GM21717 (cell line): ENCODE results near the gene PCF11.

Source experiments
- ATAC-seq: cut with Tn5 transposase; IDR thresholded peaks from one replicate; pipeline ENCODE4 v1.9.1; 2021; ENCODE audit warnings: mild to moderate bottlenecking, moderate library complexity; ENCODE audit not compliant: unreplicated experiment

PCF11 gene

GRCh38 chr11:83151274-83151977 is 5.5 kb upstream of the PCF11 start:
- ATAC-seq, result no peak

GRCh38 chr11:83152264-83152663 is 4.7 kb upstream of the PCF11 start:
- ATAC-seq, result no peak

DNA sequence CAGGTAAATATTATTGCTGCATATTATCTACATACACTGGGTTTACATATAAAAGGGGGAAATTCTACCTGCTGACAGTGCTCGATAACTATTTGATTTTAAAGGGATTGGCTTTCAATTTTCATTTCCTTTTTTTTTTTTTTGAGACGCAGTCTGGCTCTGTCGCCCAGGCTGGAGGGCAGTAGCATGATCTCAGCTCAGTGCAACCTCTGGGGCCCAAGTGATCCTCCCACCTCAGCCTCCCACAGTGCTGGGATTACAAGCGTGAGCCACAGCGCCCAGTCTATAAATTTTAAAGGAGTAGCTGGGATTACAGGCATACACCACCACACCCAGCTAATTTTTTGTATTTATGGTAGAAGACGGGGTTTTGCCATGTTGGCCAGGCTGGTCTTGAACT is 3.2 kb upstream of the PCF11 start:
- no peak for ATAC-seq

DNA sequence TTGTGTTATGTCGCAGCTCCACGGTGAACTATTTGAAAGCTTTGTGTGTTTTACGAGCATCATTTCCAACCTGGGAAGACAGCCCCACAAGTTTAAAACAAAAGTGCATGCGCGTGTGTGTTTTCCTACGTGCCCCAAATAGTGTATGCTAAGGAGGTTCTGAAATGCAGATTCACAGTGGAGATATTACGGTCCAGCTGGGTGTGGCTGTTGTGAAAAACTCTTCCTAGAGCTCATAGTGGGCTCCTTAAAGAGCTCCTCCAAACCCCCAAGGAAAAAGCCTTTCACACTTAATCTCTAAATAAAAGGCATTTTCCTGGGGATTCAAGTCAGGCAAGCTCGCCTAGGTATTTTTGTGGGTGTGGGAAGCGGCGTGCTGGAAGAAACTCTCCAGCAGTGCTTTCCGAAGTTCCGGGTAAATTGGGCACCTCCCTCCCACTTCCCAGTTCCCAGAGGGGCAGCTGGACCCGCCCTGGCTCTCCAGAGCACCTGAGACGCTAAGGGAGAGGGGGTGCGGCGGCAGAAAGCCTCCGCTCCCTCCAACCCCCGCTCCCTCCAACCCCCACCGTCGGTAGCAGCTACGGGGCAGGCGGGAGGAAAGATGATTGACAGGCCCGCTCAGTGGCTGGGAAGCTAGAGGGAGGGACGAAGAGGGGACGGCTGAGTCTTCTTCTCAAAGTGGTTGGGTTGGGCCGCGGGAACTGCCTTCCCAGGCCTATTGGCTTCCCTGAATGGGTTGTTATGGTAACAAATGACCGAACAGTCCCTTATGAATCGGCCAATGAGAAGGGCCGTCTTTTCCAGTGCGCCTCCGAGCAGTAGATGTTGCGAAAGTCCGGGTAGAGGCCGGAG is 561 bp upstream of the PCF11 start:
- ATAC-seq, result peak; percentile 98

GRCh38 chr11:83157594-83158356 is 844 bp downstream of the PCF11 start:
- ATAC-seq, result no peak

- no peak for ATAC-seq
These were observed 1.4 kb downstream of the PCF11 start for GRCh38 chr11:83158357-83158786.

GRCh38 chr11:83158965-83159901 is 2.3 kb downstream of the PCF11 start:
- no peak for ATAC-seq

- no peak for ATAC-seq
These were observed 3.3 kb downstream of the PCF11 start for GRCh38 chr11:83159902-83160865.

DNA sequence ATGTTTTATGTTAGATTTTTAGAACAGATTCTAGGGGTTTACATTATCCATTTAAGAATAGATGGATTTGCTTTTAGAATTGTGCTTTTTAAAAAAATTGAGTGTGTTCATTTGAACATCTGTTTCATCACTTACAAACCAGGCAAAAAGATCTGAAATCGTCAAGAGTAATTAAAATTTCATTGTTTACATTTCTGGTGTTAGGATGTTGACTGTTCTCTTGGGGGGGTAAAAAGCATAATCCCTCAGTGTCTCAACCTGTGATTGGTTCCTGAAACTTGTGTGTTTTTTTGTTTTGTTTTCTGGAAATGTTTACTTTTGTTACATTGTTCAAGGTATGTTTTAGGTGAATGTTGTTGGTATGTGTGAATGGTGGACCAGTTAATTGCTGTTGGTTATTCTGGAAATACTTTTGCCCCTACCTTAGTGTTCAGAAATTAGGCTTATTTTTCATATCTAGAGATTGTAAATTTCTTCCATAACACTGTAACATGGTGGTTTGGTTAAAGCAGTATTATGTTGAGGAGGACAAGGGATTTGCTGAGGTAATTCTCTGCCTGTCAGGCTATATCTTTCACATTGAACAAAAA is 4.8 kb downstream of the PCF11 start:
- ATAC-seq, result no peak

GRCh38 chr11:83162377-83162776 is 5.4 kb downstream of the PCF11 start:
- peak; percentile 46 for ATAC-seq

DNA sequence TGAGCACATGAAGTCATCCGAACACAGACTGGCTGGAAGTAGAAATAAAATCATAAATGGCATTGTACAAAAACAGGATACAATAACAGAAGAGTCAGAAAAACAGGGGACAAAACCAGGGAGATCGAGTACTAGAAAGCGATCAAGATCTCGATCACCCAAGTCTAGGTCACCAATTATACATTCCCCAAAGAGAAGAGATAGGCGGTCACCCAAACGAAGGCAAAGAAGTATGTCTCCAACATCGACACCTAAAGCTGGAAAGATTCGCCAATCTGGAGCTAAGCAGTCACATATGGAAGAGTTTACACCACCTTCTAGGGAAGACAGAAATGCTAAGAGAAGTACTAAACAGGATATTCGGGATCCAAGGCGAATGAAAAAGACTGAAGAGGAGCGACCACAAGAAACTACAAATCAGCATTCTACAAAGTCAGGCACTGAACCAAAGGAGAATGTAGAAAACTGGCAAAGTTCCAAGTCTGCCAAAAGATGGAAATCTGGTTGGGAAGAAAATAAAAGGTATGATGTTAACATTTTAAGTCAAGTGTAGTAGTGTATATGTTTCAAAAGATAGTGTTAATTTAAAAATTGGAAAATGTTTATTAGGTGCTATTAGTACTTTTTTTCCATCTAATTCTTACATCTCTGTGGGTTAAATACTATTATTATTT is 9.4 kb downstream of the PCF11 start:
- no peak for ATAC-seq

GRCh38 chr11:83168756-83169155 is 11.8 kb downstream of the PCF11 start:
- ATAC-seq, result no peak

DNA sequence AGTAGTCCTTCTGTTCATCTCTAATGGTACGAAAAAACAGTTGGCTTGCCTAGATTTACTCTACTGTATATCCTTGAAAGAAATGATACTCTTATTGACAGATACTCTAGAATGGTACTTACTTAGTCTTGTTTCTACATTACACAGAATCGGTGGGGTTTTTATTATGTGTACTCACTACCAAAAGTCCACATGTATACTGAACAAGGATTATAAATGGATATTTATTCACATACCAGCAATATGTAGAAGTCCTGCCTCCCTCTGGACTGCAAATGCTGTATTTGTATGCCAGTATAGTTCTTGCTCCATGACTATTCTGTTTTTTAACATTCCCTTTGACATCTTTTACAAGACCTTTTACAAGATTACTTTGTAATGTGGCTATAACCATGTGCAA is 13.9 kb downstream of the PCF11 start:
- ATAC-seq, result no peak

DNA sequence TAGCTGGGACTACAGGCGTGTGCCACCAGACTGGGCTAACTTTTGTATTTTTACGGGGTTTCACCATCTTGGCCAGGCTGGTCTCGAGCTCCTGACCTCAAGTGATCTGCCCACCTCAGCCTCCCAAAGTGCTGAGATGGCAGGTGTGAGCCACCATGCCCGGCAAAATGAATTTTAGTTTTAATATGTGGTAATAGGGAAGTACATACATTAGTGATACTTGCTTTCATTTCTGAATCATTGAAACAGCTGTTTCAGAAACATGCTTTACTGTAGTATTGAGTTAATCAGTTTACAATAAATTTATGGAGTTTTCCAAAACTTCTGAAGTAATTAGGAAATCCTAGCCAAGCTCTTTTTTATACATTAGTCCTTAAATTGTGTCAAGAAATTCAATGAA is 15.6 kb downstream of the PCF11 start:
- ATAC-seq, result no peak

- peak; percentile 49 for ATAC-seq
These were observed 17.1 kb downstream of the PCF11 start for GRCh38 chr11:83174008-83174407.

DNA sequence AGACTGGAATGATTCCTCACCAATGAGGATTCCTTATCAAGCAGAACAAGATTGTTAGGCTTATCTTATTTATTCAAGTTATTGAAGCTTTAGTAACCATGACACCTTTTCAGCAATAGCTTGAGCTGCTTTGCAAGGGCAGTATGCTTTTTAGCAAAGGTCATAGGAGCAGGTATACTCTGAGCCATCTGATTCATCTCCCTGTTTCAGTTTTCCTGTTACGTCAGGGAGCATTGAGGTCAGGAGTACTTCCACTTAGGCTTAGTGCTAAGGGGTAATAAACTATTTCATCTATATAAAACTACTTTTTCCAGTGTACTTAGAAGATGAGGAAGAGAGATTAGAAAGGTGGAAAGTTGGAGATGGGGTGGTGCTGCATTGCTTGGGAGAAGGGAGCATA is 18.9 kb downstream of the PCF11 start:
- no peak for ATAC-seq

DNA sequence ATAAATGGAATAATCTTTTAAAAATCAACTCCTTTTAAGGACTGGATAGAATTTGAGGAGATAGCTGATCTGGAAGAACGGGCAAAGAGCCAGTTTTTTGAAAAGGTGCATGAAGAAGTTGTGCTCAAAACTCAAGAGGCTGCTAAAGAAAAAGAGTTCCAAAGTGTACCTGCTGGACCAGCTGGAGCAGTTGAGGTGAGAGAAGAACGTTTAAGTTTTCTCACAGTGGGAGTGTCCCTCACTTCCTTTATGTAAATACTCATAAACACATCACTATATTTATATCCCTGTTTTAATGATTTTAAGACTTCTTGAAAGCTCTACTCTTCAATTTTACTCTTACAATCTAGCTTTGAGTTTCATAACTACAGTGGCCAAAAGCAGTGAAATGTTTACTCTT is 24.9 kb downstream of the PCF11 start:
- no peak for ATAC-seq

DNA sequence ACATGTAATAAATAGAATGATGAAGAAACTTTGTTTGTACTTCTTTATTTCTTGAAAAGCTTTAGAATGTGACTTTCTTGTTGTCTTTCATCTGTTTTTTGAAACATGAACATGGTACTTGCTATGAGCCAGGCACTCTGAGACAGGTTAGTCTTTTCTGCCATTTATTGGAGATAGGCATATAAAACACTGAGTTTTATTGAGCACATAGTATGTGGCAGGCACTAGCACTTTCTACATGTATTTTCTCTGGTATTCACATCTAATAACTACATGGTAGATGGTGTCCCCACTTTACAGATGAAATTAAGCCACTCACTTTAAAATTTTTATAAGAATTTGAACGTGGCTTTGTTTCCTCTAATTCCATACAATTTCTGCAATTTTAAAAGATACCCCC is 28.8 kb downstream of the PCF11 start:
- ATAC-seq, result no peak
